ENCODE results near the gene GCN1.

- TF ChIP-seq CTCF (IDR thresholded peaks at IDR 0.05): no peak
- no peak for TF ChIP-seq POLR2A (IDR thresholded peaks at IDR 0.05)
- TF ChIP-seq POLR2AphosphoS5 (IDR thresholded peaks at IDR 0.05): no peak
- no peak for TF ChIP-seq EP300 (IDR thresholded peaks at IDR 0.05)
Measured at GRCh38 chr12:120211904-120212283, 17.4 kb upstream of the GCN1 start.

Data from upper lobe of left lung (tissue), 4 donors.